Eye (tissue), 1 donor: ENCODE results near the gene IZUMO4.

ENCODE experiments used
- DNase-seq: peaks from one replicate; pipeline ENCODE4 v3.0.0-alpha.2; 2015

The IZUMO4 gene

DNA sequence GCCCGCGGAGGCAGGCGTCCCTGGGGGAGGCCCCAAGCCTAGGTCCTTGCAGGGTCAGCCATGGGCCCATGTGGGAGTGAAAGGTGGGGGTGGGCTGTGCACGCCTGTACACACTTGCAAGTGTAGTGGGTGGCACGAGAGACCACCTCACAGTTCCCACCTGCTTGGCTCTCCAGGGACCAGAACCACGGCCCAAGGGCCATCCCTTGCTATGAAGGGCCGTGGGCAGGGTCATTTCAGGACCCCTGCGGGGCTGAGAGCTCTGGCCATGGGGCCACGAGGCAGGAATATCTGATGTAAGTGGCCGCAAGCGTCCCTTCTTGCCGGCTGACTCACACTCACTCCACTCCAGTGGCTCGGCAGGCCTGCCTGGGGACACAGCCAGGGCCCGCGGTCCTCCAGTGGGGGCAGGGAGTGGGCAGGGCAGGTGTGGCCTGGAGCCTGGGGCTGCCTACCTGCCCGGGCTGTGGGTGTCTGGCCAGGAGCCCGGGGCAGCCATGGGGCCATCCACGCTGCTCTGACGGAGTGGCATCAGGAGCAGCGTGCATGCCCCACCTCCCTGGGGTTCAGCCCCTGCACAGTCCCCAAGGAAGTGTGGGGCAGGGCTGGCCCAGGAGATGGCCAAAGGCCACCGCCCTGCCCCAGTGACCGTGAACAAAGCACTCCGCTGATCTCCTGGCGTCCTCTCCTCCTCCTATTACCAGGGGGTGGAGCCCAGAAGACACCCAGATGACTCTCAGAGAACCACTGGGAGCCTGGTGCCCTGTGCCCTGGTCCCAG lies 37.1 kb upstream of the IZUMO4 start:
- DNase-seq, result peak; percentile 78

DNA sequence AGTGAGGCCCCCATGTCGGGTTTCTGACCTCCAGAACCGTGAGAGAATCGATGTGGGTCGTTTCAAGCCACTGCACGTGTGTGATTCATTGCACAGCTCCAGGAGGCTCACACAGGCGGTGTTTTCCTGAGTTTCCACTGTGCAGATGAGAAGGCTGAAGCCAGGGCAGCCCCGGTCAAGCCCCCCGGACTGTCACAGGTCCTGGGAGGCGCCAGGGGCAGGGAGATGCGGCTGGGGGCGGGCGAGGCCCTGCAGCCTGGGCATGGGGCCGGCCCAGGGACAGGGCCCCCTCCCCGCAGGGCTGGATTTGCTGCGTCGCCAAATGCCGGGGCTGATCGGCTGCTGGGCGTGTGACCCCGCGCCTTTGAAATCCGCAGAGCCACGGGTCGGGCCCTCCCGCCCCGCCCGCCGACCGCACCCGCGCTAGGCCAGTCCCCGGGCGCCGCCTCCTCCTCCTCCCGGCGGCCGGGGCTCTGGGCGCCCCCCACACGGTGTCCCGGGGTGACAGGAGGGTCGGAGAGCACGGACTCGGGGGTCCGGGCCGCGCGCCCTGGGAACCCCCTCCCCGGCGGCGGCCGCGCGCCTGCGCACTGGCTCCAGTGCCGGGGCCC lies 35.7 kb upstream of the IZUMO4 start:
- DNase-seq, result no peak

DNA sequence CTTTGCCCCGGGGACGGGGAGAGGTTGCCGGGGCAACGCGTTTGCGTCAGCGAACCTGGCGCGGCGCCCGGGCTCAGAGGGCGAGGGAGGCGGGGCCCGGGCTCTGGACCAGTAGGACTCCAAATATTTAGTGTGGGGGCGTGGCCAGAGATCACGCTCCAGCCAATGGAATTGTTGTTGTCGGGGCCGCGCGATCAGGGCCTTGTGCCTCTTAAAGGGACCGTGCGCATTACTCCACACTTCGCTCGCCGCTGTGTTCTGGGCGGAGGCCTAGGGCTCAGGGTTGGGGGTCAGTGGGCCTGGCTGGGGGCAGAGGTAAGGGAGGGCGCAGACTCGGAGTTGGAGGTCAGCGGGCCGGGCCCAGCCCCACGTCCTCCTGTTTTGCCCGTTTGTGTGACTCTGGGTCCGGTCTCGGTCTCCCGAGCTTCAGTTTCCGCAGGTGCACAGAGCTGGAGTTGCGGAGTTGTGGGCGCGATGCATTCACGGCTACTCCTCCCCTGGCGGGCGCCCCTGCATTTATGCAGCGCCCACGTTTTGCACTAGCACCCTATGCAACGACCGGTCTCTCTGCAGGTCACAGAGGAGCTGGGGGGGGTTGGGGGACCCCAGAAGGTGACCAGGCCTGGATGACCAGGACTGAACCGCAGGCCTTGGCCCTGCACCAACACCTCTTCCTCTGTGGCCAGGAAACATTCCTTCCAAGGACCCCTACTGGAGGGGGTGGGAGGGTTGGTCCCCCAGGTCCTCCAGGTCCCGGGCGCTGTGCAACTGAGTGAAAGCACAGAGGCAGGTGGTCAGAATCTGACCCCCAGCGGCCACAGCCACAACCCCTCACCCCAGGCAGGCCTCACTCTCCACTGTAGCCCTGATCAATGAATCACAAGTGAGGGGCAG lies 35.0 kb upstream of the IZUMO4 start:
- DNase-seq, result peak; percentile 100

DNA sequence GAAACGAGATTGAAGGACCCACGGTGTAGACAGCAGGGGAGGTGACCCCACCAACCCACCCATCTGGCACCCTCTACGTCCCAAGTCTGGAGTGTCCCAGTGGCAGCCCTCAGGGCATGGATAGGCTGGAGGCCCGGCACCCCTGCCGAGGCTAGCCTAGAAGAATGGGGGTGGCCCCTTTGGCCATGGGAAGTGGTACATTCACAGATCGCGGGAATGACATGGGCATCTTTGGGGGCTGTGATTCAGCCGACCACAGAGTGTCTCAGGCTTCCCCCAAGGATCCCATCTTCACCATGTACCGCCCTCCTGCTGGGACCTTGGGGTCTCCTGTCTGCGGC lies 34.4 kb upstream of the IZUMO4 start:
- no peak for DNase-seq

DNA sequence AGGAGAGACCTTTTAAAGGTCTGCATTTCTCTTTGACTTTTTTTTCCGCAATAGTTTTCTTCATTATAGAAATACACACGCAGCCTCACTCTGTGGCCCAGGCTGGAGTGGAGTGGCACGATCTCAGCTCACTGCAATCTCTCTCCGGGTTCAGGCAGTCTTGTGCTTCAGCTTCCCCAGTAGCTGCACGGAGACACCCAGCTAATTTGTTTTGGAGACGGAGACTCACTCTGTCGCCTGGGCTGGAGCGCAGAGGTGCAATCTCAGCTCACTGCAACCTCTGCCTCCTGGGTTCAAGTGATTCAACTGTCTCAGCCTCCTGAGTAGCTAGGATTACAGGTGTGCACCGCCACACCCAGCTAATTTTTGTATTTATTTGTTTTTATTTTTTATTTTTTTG lies 33.9 kb upstream of the IZUMO4 start:
- DNase-seq, result no peak

DNA sequence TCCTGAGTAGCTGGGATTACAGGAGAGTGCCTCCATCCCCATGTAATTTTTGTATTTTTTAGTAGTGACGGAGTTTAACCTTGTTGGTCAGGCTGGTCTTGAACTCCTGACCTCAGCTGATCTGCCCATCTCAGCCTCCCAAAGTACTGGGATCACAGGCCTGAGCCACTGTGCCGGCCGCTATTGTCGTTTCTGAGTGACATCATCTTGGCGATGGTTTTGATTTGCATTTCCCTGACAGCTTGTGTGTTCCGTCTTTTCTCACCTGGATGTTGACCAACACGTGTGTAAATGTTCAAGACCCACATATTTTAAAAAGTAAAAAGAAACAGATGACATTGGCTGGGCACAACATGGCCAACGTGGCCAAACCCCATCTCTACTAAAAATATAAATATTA lies 32.9 kb upstream of the IZUMO4 start:
- DNase-seq, result no peak

GRCh38 chr19:2064395-2064787 lies 32.3 kb upstream of the IZUMO4 start:
- peak; percentile 41 for DNase-seq

DNA sequence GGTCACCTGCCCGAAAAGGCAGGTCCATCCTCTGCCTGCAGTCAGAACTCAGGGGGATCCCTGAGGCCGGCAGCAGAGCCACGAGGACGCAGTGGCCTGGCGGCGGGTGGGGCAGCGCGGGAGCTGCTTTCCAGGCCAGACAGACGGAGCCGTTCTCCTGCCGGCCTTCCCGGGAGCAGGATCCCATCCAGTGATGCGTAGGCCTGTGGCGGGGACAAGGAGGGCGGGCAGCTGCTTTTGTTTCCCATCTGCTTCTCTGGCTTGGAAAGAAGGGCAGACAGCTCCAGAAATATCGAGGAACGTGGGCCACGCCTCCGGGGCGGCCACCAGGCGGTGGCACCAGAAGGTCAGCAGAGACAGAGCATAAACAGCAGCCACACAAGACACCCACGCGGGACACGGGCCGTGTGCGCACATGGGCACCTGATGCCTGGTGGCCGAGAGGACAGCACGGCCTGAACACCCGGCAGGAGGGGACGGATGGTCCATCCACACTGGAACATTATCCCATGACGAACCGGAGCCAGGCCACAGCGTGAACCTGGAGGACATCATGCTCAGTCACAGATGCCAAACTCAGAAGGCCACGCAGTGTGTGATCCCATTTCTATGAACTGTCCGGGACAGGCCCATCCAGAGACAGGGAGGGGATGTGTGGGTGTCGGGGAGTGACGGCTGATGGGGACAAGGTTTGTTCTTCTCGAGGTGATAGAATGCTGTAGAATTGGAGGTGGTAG lies 31.8 kb upstream of the IZUMO4 start:
- DNase-seq, result peak; percentile 73

DNA sequence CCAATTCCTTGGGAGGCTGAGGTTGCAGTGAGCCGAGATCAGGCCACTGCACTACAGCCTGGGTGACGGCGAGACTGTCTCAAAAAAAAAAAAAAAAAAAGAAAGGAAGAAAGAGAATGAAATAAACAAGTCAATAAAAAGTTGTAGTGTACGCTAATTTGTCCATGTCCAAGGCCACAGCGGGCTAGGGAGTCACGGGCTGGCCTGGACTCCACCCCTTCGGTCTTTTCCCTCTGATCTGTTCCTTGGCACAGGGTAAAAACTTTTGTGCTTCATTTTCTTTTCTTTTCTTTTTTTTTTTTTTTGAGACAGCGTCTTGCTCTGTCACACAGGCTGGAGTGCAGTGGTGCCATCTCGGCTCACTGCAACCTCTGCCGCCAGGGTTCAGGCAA lies 26.3 kb upstream of the IZUMO4 start:
- no peak for DNase-seq

- DNase-seq, result no peak
Observed at GRCh38 chr19:2070986-2071673, 25.6 kb upstream of the IZUMO4 start.

GRCh38 chr19:2072757-2073551 lies 23.8 kb upstream of the IZUMO4 start:
- no peak for DNase-seq

DNA sequence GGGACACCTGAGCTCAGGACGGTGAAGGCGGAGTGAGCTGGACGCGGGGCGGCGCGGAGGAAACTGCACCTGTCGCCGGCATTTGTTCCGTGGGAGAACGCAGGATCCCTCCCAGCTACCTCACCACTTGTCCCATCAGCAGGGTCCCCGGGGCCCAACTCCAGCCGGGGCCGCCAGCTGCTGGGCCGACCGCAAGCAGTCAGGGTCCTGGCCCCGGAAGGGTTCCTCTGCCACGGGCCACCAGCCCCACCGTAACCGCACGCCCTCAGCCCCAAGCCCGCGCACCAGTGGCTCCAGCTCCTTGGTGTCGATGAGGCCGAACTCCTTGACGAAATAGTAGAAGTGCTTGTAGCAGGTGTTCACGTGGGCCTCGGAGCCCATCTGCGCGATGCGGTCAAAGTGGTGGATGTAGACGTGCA lies 20.2 kb upstream of the IZUMO4 start:
- no peak for DNase-seq

DNA sequence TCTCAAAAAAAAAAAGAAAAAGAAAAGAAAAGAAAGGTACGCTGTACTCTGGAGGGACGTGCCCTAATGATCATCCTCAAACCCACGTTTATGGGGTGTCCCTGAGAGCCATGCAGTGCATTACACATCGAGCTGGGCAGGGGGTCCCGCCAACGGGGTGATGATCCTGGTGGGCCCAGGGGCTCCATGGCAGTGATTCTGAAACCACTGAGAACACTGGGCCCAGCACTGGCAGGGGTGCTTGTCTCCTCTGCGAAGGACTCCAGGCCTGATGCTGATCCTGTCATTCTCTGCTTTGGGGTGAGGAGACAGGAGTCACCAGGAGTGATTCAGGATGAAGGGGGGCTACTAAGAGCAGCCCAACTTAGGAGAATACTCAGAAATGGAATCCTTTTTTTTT lies 19.3 kb upstream of the IZUMO4 start:
- DNase-seq, result no peak

- DNase-seq, result no peak
Observed at GRCh38 chr19:2077833-2078619, 18.7 kb upstream of the IZUMO4 start.

GRCh38 chr19:2079076-2079864 lies 17.4 kb upstream of the IZUMO4 start:
- DNase-seq, result no peak

DNA sequence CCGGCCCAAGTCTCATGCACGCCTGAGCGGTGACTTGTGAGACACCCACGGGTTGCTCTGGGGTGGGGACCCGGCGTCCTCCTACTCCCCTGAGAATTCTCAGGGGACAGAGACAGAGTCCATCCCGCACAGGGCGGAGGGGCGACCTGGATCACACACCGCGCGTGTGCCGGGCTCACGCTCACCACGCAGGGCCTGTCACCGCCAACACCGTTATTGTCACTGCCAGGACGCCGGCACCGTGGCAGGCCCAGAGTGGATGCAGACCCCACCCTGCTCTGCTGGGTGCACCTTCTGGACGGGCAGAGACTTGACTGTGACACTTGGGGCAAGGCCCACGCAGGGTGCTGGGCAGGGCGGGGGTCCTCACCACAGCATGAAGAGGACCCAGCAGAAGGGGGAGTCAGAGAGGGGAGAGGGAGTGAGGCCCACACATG lies 16.8 kb upstream of the IZUMO4 start:
- no peak for DNase-seq

DNA sequence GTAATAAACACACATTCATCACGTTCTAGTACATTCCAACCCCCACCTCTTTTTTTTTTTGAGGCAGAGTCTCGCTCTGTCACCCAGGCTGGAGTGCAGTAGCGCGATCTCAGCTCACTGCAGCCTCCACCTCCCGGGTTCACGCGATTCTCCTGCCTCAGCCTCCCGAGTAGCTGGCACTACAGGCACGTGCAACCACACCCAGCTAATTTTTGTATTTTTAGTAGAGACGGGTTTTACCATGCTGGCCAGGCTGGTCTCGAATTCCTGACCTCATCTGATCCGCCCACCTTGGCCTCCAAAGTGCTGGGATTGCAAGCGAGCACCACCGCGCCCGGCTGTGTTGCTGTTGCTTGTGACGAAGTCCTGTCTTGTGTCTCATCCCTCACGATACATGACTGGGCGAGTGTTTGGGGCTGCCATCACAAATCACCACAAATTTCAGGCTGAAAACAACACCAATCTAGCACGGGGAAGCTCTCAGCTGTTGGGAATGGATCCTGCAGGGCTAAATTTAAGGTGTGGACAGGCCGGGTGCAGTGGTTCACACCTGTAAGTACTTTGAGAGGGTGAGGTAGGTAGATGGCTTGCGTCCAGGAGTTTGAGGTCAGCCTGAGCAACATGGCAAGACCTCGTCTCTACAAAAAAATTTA lies 16.3 kb upstream of the IZUMO4 start:
- no peak for DNase-seq

GRCh38 chr19:2081873-2082810 lies 14.6 kb upstream of the IZUMO4 start:
- DNase-seq, result no peak
